Glutamatergic neuron (in vitro differentiated cells): ENCODE results near the gene ZNF438. TPM values are rescaled to one million over a fixed set of nuclear protein-coding genes. Genes with fewer than 3 reads are reported as not detected.

Source experiments
- DNase-seq: peaks from one replicate; pipeline ENCODE4 v3.0.0; 2022
- H3K27ac Mint-ChIP-seq: one replicate; pipeline ENCODE4 v1.8.0; 2020; ENCODE audit warnings: mild to moderate bottlenecking, mixed read lengths, inconsistent platforms; ENCODE audit not compliant: unreplicated experiment
- H3K27me3 Mint-ChIP-seq: one replicate; pipeline ENCODE4 v1.8.0; 2020; ENCODE audit warnings: mild to moderate bottlenecking, moderate library complexity, mixed read lengths, inconsistent platforms; ENCODE audit not compliant: unreplicated experiment
- H3K36me3 Mint-ChIP-seq: one replicate; pipeline ENCODE4 v1.8.0; 2020; ENCODE audit warnings: mild to moderate bottlenecking, mixed read lengths, inconsistent platforms; ENCODE audit not compliant: unreplicated experiment
- H3K4me1 Mint-ChIP-seq: one replicate; pipeline ENCODE4 v1.8.0; 2020; ENCODE audit warnings: mild to moderate bottlenecking, low read depth, mixed read lengths, inconsistent platforms; ENCODE audit not compliant: unreplicated experiment
- H3K4me3 Mint-ChIP-seq: one replicate; pipeline ENCODE4 v1.8.0; 2020; ENCODE audit warnings: mild to moderate bottlenecking, mixed read lengths, inconsistent platforms; ENCODE audit not compliant: unreplicated experiment
- H3K9me3 Mint-ChIP-seq: one replicate; pipeline ENCODE4 v1.8.0; 2020; ENCODE audit warnings: mild to moderate bottlenecking, moderate library complexity, mixed read lengths, inconsistent platforms; ENCODE audit not compliant: unreplicated experiment
- total RNA-seq: library from RNA; stranded (reverse); fragmentation: NEBNext Ultra II Directional; extraction: Animal tissue kit (Norgen Biotek cat#: 25700); gene quantifications from one replicate; pipeline ENCODE4 v1.2.1, GENCODE V29; 2021; ENCODE audit not compliant: unreplicated experiment
- TF ChIP-seq, protein P1 (sequence below): fragments of 200-600 bp; sonication (generic); IDR thresholded peaks from one replicate; pipeline ENCODE4 v1.5.0; 2021; ENCODE audit not compliant: partially characterized antibody, unreplicated experiment

ZNF438 gene
- total RNA-seq, 1 donor from 2014 or later, result 3.5 TPM

DNA sequence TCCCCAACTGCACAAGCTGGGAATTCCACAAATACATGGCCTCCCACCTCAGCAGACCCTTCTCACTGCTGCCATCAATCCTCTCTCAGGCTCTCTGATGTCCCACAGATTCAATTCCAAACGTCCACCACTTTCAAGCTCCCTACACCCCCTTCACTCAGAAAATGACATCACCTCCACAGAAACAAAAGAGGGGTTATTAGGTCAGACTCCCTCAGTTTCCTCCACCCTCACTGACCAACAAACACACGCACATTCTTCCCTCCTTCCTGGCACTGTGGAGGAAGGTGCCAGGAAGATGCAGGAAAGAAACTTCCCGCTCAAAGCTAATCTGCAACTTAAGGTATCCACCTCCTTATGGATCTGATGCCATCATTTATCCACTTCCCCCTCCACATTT lies 18.3 kb downstream of the ZNF438 start:
- Mint-ChIP-seq H3K27me3 (peaks cover 8% of the 10 kb centered on the region), H3K9me3 (peaks cover 2% of the 10 kb centered on the region), H3K36me3 (no peaks in the 10 kb centered on the region), H3K4me1 (no peaks in the 10 kb centered on the region), H3K4me3 (no peak overlapping the region), H3K27ac (no peak overlapping the region)
- TF ChIP-seq, protein P1, sequence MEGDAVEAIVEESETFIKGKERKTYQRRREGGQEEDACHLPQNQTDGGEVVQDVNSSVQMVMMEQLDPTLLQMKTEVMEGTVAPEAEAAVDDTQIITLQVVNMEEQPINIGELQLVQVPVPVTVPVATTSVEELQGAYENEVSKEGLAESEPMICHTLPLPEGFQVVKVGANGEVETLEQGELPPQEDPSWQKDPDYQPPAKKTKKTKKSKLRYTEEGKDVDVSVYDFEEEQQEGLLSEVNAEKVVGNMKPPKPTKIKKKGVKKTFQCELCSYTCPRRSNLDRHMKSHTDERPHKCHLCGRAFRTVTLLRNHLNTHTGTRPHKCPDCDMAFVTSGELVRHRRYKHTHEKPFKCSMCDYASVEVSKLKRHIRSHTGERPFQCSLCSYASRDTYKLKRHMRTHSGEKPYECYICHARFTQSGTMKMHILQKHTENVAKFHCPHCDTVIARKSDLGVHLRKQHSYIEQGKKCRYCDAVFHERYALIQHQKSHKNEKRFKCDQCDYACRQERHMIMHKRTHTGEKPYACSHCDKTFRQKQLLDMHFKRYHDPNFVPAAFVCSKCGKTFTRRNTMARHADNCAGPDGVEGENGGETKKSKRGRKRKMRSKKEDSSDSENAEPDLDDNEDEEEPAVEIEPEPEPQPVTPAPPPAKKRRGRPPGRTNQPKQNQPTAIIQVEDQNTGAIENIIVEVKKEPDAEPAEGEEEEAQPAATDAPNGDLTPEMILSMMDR, result no peak
- DNase-seq, result no peak

DNA sequence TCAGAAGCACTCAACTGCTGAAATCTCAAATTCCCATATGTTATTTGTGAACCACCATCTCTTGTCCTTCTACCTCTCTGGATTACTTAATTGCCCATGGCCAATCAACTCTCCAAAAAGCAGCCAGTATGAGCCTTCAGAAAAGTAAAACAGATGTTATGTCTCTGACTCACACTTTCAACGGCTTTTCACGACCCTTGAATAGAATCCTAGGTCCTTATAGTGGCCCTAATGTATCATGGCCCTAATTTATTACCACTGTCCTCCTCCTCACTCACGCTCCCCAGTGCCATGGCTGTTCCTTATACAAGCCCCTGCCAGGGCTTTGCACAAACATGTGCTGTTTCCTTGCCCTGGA lies 20.0 kb downstream of the ZNF438 start:
- no peaks in the 10 kb centered on the region for H3K4me1 Mint-ChIP-seq
- H3K27ac Mint-ChIP-seq, result no peak overlapping the region
- H3K9me3 Mint-ChIP-seq, result no peaks in the 10 kb centered on the region
- DNase-seq, result no peak
- TF ChIP-seq, protein P1, result no peak
- H3K27me3 Mint-ChIP-seq, result peaks cover 8% of the 10 kb centered on the region
- no peaks in the 10 kb centered on the region for H3K36me3 Mint-ChIP-seq
- H3K4me3 Mint-ChIP-seq, result no peak overlapping the region

DNA sequence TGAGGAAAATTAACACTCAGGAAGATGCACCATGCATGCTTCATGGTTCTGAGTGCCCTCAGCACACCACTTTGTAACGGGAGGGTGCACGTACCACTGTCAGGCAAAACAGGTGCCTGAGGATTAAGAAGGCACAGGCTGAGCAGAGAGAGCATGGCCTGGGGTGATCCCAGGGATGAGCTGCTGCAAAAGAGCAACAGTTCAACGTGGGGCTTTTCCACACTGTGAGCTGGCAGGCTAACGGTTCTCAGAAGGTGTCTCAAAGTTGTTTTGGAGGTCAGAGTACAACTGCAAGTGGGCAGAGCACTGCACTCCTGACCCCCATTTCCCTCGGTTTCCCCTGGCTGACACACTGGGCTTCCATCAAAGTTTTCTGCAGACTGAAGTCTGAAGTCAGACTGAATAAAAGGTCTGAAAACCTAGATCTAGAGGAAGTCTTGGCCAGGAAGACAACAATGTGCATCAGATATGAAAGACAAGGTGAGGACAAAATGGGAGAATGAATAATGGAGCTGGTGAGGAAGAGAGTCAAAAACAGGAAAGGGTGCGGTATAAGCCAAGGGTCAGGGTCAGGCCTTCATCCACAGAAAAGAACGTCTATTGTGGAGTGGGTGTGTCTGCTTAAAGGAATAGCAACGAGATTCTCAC lies 20.5 kb downstream of the ZNF438 start:
- H3K27me3 Mint-ChIP-seq, result peaks cover 8% of the 10 kb centered on the region
- H3K9me3 Mint-ChIP-seq, result no peaks in the 10 kb centered on the region
- no peak overlapping the region for H3K4me3 Mint-ChIP-seq
- no peaks in the 10 kb centered on the region for H3K36me3 Mint-ChIP-seq
- TF ChIP-seq, protein P1, result no peak
- no peak for DNase-seq
- H3K27ac Mint-ChIP-seq, result no peak overlapping the region
- no peaks in the 10 kb centered on the region for H3K4me1 Mint-ChIP-seq

DNA sequence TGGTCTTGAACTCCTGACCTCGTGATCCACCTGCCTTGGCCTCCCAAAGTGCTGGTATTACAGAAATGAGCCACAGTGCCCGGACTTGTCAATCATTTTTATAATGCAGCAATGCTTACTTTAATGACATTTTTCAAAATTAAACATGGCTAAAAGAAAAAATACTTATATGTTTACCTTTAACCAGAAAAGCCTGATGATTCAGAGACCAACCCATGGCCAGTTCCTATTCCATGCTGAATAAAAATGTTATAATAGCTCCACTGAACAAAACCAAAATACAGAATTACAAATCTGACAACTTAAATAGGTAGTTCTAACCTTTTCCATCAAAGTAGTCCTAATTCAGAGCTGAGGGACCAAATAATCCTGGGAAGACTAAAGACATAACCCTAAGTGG lies 21.6 kb downstream of the ZNF438 start:
- Mint-ChIP-seq H3K27ac (no peak overlapping the region), H3K36me3 (no peaks in the 10 kb centered on the region), H3K9me3 (no peaks in the 10 kb centered on the region), H3K4me3 (no peak overlapping the region), H3K27me3 (peaks cover 6% of the 10 kb centered on the region), H3K4me1 (no peaks in the 10 kb centered on the region)
- DNase-seq, result no peak
- TF ChIP-seq, protein P1, result no peak

DNA sequence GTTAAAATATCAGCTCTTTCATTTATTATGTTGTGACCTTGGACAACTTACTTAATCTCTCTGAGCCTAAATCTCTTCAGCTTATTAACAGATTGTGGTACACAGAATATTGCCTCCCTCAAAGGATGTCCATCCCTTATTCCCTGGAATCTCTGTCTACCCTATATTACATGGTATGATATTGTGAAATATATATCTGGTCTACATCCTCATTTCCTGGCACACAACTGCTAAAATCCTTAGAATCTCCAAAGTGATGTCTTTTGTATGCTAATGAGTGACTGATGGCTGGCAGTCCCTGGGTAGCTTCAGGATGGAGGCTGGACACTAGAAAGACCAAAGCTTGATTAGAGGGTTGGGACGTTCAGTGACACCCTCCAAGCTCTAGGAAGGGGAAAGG lies 25.8 kb downstream of the ZNF438 start:
- Mint-ChIP-seq H3K4me1 (peaks cover 1% of the 10 kb centered on the region), H3K27ac (peak overlapping the region; percentile 48), H3K4me3 (no peak overlapping the region), H3K27me3 (no peaks in the 10 kb centered on the region), H3K36me3 (no peaks in the 10 kb centered on the region), H3K9me3 (no peaks in the 10 kb centered on the region)
- no peak for DNase-seq
- TF ChIP-seq, protein P1, result no peak
